OCI-LY7 (cell line): ENCODE data around the gene GOLGA8J. TPM values are rescaled to one million over a fixed set of nuclear protein-coding genes. Genes with fewer than 3 reads are reported as not detected.
"Not testable (repeated sequence)": the region's sequence is repeated elsewhere in the genome, so short reads cannot be mapped to it uniquely, and the experiment has no call there.

Source experiments
- BruUV-seq: library from RNA; stranded (reverse); fragments of 400-500 nt; replicated peaks from 2 replicates; lab custom pipeline; 2021; lab: Mats Ljungman, UMichigan
- CTCF ChIA-PET: fragments of 300-600 bp; sonication (Branson Sonifier 250); formaldehyde crosslinking; loops from one replicate; lab custom pipeline; 2022; ENCODE audit warnings: antibody characterized with exemption; ENCODE audit not compliant: unreplicated experiment; lab: Charles Lee
- POLR2A ChIA-PET: fragments of 300-600 bp; sonication (Branson Sonifier 250); formaldehyde crosslinking; loops from one replicate; lab custom pipeline; 2022; ENCODE audit warnings: antibody characterized with exemption; lab: Charles Lee
- DNase-seq: peaks from one replicate; pipeline ENCODE4 v3.0.0-alpha.2; 2015; ENCODE audit warnings: low spot score
- H2AFZ ChIP-seq: fragments of 200-600 bp; sonication (generic), shearing (Covaris generic); 2 replicates; pipeline ENCODE4 v1.6.1; 2014; ENCODE audit warnings: mild to moderate bottlenecking, antibody characterized with exemption, low read length, moderate library complexity
- H3K27ac ChIP-seq: fragments of 200-600 bp; sonication (generic); 2 replicates; pipeline ENCODE4 v1.5.1; 2014; ENCODE audit warnings: mixed run types, low read depth, mild to moderate bottlenecking, moderate library complexity, low read length, inconsistent platforms; ENCODE audit not compliant: poor library complexity, severe bottlenecking
- H3K36me3 ChIP-seq: fragments of 200-600 bp; sonication (generic); 2 replicates; pipeline ENCODE4 v1.6.1; 2014; ENCODE audit warnings: mild to moderate bottlenecking, antibody characterized with exemption, low read length, moderate library complexity, mixed read lengths; ENCODE audit not compliant: insufficient read depth
- H3K4me1 ChIP-seq: fragments of 200-600 bp; sonication (generic); 2 replicates; pipeline ENCODE4 v1.5.1; 2014; ENCODE audit warnings: mild to moderate bottlenecking, low read length; ENCODE audit not compliant: insufficient read depth, poor library complexity, severe bottlenecking
- H3K4me2 ChIP-seq: fragments of 200-600 bp; sonication (generic); 2 replicates; pipeline ENCODE4 v1.6.1; 2014; ENCODE audit warnings: mild to moderate bottlenecking, low read length
- H3K4me3 ChIP-seq: fragments of 200-600 bp; sonication (generic); 2 replicates; pipeline ENCODE4 v1.5.1; 2014; ENCODE audit warnings: mild to moderate bottlenecking, low read depth, low read length; ENCODE audit not compliant: poor library complexity, severe bottlenecking
- H3K79me2 ChIP-seq: fragments of 200-600 bp; sonication (generic); 2 replicates; pipeline ENCODE4 v1.6.1; 2016; ENCODE audit warnings: low read depth, mild to moderate bottlenecking, low read length, moderate library complexity, mixed read lengths; ENCODE audit not compliant: insufficient read depth
- H3K9me2 ChIP-seq: fragments of 200-600 bp; sonication (generic); 2 replicates; pipeline ENCODE4 v1.6.1; 2016; ENCODE audit warnings: mild to moderate bottlenecking, low read length, mixed read lengths; ENCODE audit not compliant: insufficient read depth
- H3K9me3 ChIP-seq: fragments of 200-600 bp; sonication (generic); 2 replicates; pipeline ENCODE4 v1.6.1; 2014; ENCODE audit warnings: mild to moderate bottlenecking, mixed run types, low read length, mixed read lengths
- H4K20me1 ChIP-seq: fragments of 200-600 bp; sonication (generic); 2 replicates; pipeline ENCODE4 v1.6.1; 2014; ENCODE audit warnings: mild to moderate bottlenecking, antibody characterized with exemption, low read length, moderate library complexity, mixed read lengths; ENCODE audit not compliant: insufficient read depth
- EZH2phosphoT487 ChIP-seq: fragments of 200-600 bp; sonication (generic); IDR thresholded peaks from 2 replicates; pipeline ENCODE4 v1.6.1; 2018; ENCODE audit warnings: low read depth, borderline replicate concordance, mild to moderate bottlenecking, mixed run types, antibody characterized with exemption, low read length, moderate library complexity, mixed read lengths
- intact Hi-C: fragments of 100-400 bp; cut with micrococcal nuclease; formaldehyde crosslinking; loops from one replicate; pipeline ENCODE4 v1.10.0; 2022; ENCODE audit not compliant: unreplicated experiment
- total RNA-seq, 2 experiments: library from RNA; depleted of rRNA in 1 of 2; stranded (reverse); fragments of >200 nt in 1 of 2; shearing (Covaris generic) in 1 of 2; gene quantifications; 2 replicates each; pipeline ENCODE4 v1.2.3, GENCODE V29; 2014 to 2022
- TF ChIP-seq, protein P1 (sequence below): fragments of 200-600 bp; sonication (generic); conservative IDR thresholded peaks from 2 replicates; pipeline ENCODE4 v1.5.1; 2014; ENCODE audit warnings: mild to moderate bottlenecking, antibody characterized with exemption, low read length, moderate library complexity, mixed read lengths

The GOLGA8J gene
- total RNA-seq, 2 experiments from 2014 or later, result not detected

DNA sequence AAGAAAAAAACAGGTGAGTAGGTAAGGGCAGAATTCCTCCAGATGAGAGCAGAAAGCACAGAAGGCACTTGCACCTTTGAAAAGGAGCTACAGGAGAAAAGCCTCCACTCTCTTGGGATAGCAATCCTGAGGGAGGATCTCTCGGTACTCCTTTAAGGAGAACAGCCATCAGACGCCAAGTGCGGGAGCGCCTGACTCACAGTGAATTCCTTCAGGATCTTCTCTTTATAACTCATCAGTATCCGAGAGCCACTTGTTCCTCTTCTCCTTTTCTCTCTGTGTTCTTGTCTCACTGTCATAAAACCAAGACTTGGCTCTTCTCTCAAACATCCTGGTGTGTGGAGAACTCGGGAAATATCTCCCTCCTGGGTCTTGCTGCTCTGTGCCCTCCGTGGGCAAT lies 10.1 kb upstream of the GOLGA8J start:
- CTCF ChIA-PET, result no interaction called here
- POLR2A ChIA-PET, result no interaction called here
- H3K79me2 ChIP-seq, result no peaks in the 10 kb centered on the region
- intact Hi-C loops, result loop anchor here (10.0 kb wide), 1 partner anchor 328 kb away; no protein-coding TSS in a partner anchor
- no peak for DNase-seq
- no peaks in the 10 kb centered on the region for H3K9me2 ChIP-seq
- H2AFZ ChIP-seq, result no peak overlapping the region
- H3K9me3 ChIP-seq, result no peaks in the 10 kb centered on the region
- no peaks in the 10 kb centered on the region for H3K36me3 ChIP-seq
- H3K27ac ChIP-seq, result no peak overlapping the region
- H4K20me1 ChIP-seq, result no peaks in the 10 kb centered on the region
- no TSS peak for BruUV-seq
- H3K4me1 ChIP-seq, result no peaks in the 10 kb centered on the region
- H3K4me2 ChIP-seq, result no peak overlapping the region
- H3K4me3 ChIP-seq, result no peak overlapping the region
- TF ChIP-seq EZH2phosphoT487, result no peak
- TF ChIP-seq, protein P1, sequence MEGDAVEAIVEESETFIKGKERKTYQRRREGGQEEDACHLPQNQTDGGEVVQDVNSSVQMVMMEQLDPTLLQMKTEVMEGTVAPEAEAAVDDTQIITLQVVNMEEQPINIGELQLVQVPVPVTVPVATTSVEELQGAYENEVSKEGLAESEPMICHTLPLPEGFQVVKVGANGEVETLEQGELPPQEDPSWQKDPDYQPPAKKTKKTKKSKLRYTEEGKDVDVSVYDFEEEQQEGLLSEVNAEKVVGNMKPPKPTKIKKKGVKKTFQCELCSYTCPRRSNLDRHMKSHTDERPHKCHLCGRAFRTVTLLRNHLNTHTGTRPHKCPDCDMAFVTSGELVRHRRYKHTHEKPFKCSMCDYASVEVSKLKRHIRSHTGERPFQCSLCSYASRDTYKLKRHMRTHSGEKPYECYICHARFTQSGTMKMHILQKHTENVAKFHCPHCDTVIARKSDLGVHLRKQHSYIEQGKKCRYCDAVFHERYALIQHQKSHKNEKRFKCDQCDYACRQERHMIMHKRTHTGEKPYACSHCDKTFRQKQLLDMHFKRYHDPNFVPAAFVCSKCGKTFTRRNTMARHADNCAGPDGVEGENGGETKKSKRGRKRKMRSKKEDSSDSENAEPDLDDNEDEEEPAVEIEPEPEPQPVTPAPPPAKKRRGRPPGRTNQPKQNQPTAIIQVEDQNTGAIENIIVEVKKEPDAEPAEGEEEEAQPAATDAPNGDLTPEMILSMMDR, result no peak

DNA sequence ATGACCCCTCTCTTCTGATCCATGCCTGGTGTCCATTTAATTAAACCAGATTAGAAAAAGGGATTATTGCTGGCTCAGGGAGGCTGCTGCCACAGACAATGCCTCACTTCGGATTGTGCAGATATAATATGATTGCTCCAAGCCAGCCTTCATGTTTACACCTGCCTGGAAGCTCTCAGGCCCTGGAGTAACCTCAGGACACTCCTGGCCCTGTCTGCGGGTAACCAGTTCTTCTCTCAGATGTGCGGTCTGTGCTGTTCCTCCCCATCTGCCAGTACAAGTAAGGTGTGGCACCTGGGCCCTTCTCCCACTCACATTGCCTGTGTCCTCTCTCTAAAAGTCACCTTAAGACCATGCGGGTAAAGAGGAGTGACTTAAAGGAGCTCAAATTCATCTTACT lies 8.8 kb upstream of the GOLGA8J start:
- Histone ChIP-seq H3K4me2 (no peak overlapping the region), H3K79me2 (no peaks in the 10 kb centered on the region), H3K36me3 (no peaks in the 10 kb centered on the region), H3K27ac (no peak overlapping the region), H3K4me3 (no peak overlapping the region), H3K4me1 (no peaks in the 10 kb centered on the region), H4K20me1 (no peaks in the 10 kb centered on the region), H3K9me2 (no peaks in the 10 kb centered on the region), H2AFZ (no peak overlapping the region), H3K9me3 (no peaks in the 10 kb centered on the region)
- TF ChIP-seq EZH2phosphoT487, result no peak
- TF ChIP-seq, protein P1, result no peak
- ChIA-PET CTCF (no interaction called here), POLR2A (interaction anchor here (0.6 kb wide), 1 partner anchor 915 kb away, joined by 3 read pairs; no protein-coding TSS in a partner anchor)
- no peak for DNase-seq
- BruUV-seq, result no TSS peak
- intact Hi-C loops, result loop anchor here (10.0 kb wide), 1 partner anchor 329 kb away; no protein-coding TSS in a partner anchor

DNA sequence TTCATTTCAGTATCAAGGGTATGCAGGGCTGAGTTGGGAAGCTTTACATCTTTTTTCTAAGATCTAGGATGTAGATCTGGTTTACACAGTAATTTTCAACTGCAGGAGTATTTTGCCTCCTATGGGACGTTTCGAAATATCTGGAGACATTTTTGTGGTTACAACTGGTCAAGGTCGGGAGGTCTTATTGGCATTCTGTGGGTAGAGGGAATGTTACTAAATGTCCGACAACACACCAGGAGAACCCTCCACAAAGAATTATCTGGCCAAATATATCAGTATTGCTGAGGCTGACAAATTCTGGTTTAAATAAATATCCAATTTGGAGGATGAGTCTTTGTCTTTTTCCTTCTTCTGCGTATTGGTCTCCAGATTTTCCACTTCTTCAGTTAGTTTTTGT lies 1.9 kb upstream of the GOLGA8J start:
- H3K79me2 ChIP-seq, BruUV-seq, CTCF ChIA-PET, H3K9me3 ChIP-seq, H3K9me2 ChIP-seq, H3K4me3 ChIP-seq, H4K20me1 ChIP-seq, intact Hi-C loops, H3K4me1 ChIP-seq, POLR2A ChIA-PET, H3K27ac ChIP-seq, H2AFZ ChIP-seq, H3K4me2 ChIP-seq, H3K36me3 ChIP-seq, DNase-seq: not testable (repeated sequence)

- H3K36me3 ChIP-seq, BruUV-seq, POLR2A ChIA-PET, H3K9me2 ChIP-seq, H3K4me2 ChIP-seq, H4K20me1 ChIP-seq, DNase-seq, CTCF ChIA-PET, H3K4me3 ChIP-seq, intact Hi-C loops, H3K79me2 ChIP-seq, H3K27ac ChIP-seq, H2AFZ ChIP-seq, H3K9me3 ChIP-seq, H3K4me1 ChIP-seq: not testable (repeated sequence)
These were observed 15.1 kb downstream of the GOLGA8J start for GRCh38 chr15:30097827-30098226.

- H3K4me2 ChIP-seq, H3K79me2 ChIP-seq, H2AFZ ChIP-seq, POLR2A ChIA-PET, H4K20me1 ChIP-seq, H3K36me3 ChIP-seq, BruUV-seq, H3K4me1 ChIP-seq, H3K27ac ChIP-seq, CTCF ChIA-PET, H3K4me3 ChIP-seq, H3K9me3 ChIP-seq, H3K9me2 ChIP-seq, intact Hi-C loops, DNase-seq: not testable (repeated sequence)
These were observed 20.1 kb downstream of the GOLGA8J start for GRCh38 chr15:30102890-30103289.
